Ovary (tissue), 9 donors: ENCODE measurements around the gene CTIF. TPM values are rescaled to one million over a fixed set of nuclear protein-coding genes. Genes with fewer than 3 reads are reported as not detected.

Experiments used
- DNase-seq, 5 donors: peaks; one replicate each; pipeline ENCODE4 v3.0.0-alpha.2; 2019 to 2020
- H3K27ac ChIP-seq, 2 donors: fragments of 200-600 bp; one replicate each; pipeline versions ENCODE4 v1.5.1 to v1.8.0; 2019 to 2022
- H3K27me3 ChIP-seq: fragments of 200-600 bp; one replicate; pipeline ENCODE4 v1.8.0; 2022
- H3K36me3 ChIP-seq: fragments of 200-600 bp; sonication (generic); one replicate; pipeline ENCODE4 v1.5.1; 2019
- H3K4me1 ChIP-seq: one replicate; pipeline ENCODE4 v1.8.1; 2013; ENCODE audit warnings: mild to moderate bottlenecking, moderate library complexity; ENCODE audit not compliant: insufficient read depth
- H3K4me3 ChIP-seq: fragments of 200-600 bp; sonication (generic); one replicate; pipeline ENCODE4 v1.5.1; 2017
- H3K9me3 ChIP-seq, 2 donors: fragments of 200-600 bp in 1 of 2; sonication (generic) in 1 of 2; one replicate each; pipeline versions ENCODE4 v1.5.1 to v1.8.1; 2013 to 2019; ENCODE audit warnings: mild to moderate bottlenecking in 1 of 2, moderate library complexity in 1 of 2
- EP300 ChIP-seq: sonication (generic); formaldehyde crosslinking; IDR thresholded peaks from one replicate; pipeline ENCODE4 v1.6.1; 2017; ENCODE audit warnings: antibody characterized with exemption
- POLR2A ChIP-seq: fragments of 450-650 bp; IDR thresholded peaks from one replicate; pipeline ENCODE4 v1.6.1; 2017; ENCODE audit warnings: antibody characterized with exemption, mild to moderate bottlenecking, moderate library complexity
- WGBS, 3 donors: extraction: QIAGEN DNeasy Blood & Tissue Kit in 1 of 3; methylation state at CpG; one replicate each; pipeline versions ENCODE4 v1.1.5 to v1.1.7; 2013 to 2017; 5-methylcytosine and 5-hydroxymethylcytosine counted together
- intact Hi-C, 4 donors: fragments of 100-400 bp; cut with DNase I; formaldehyde crosslinking; loops; one replicate each; pipeline versions ENCODE4 v1.11.0 to v1.15.1; 2022 to 2023
- polyA plus RNA-seq, 2 donors: library from polyadenylated mRNA; stranded (reverse); fragments of 200-250 nt in 1 of 2; fragments of 350-450 nt in 1 of 2; fragmentation: Illumina TruSeq in 1 of 2; extraction: RNeasy Lipid Tissue Mini Kit (QIAGEN cat#74804) in 1 of 2; gene quantifications; one replicate each; pipeline ENCODE4 v1.2.3, GENCODE V29; 2013 to 2014
- total RNA-seq, 7 donors: library from RNA; depleted of rRNA in 2 of 7; stranded (reverse); fragments of >200 nt in 2 of 7; fragmentation: NEBNext Ultra II Directional in 3 of 7; extraction: Animal tissue kit (Norgen Biotek cat#: 25700) in 3 of 7; gene quantifications; one replicate each; pipeline versions ENCODE4 v1.1.0 to v1.2.4, GENCODE V29; 2016 to 2023
- TF ChIP-seq, protein P1 (sequence below), 3 donors: fragments of 450-650 bp in 2 of 3; fragments of 200-600 bp in 1 of 3; IDR thresholded peaks; one replicate each; pipeline versions ENCODE4 v1.5.1 to v1.8.0; 2016 to 2022; ENCODE audit warnings: antibody characterized with exemption in 3 of 3, mild to moderate bottlenecking in 1 of 3
- donor health status: DM: no; HTN: no; CAD: no; lungs with moderate emphysema.
- donor health status: DM: no; HTN: no; CAD: no.
- donor health status: Bipolar disorder and iron deficiency.
- donor health status: DM: yes; HTN: yes; CAD: no.
- donor health status: DM: no; HTN: no; CAD: no.
- donor health status: DM: yes; HTN: yes; CAD: no.

CTIF gene
- total and polyA plus RNA-seq, 9 donors, result 18.5 to 94.1 (median 75.2) TPM

DNA sequence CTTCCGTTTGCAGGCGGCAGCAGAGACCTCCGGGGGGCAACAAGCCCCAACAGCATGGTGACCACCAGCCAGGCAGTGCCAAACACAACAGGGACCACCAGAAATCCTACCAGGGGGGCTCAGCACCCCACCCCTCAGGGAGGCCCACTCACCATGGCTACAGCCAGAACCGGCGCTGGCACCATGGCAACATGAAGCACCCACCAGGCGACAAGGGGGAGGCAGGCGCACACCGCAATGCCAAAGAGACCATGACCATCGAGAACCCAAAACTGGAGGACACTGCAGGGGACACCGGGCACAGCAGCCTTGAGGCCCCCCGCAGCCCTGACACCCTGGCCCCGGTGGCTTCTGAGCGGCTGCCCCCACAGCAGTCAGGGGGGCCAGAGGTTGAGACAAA lies 219.1 kb downstream of the CTIF start:
- TF ChIP-seq EP300 (no peak), POLR2A (no peak)
- TF ChIP-seq, protein P1, sequence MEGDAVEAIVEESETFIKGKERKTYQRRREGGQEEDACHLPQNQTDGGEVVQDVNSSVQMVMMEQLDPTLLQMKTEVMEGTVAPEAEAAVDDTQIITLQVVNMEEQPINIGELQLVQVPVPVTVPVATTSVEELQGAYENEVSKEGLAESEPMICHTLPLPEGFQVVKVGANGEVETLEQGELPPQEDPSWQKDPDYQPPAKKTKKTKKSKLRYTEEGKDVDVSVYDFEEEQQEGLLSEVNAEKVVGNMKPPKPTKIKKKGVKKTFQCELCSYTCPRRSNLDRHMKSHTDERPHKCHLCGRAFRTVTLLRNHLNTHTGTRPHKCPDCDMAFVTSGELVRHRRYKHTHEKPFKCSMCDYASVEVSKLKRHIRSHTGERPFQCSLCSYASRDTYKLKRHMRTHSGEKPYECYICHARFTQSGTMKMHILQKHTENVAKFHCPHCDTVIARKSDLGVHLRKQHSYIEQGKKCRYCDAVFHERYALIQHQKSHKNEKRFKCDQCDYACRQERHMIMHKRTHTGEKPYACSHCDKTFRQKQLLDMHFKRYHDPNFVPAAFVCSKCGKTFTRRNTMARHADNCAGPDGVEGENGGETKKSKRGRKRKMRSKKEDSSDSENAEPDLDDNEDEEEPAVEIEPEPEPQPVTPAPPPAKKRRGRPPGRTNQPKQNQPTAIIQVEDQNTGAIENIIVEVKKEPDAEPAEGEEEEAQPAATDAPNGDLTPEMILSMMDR (IDR thresholded peaks at IDR 0.05), result no peak
- no peaks in the 10 kb centered on the region for H3K27me3 ChIP-seq
- no peak overlapping the region for H3K4me3 ChIP-seq
- 94 to 96% (median 94%) methylated on average over 10 to 13 of the region's 13 CpGs for WGBS, 3 donors
- H3K4me1 ChIP-seq, result no peaks in the 10 kb centered on the region
- H3K9me3 ChIP-seq, result no peaks in the 10 kb centered on the region
- intact Hi-C loops, result no loop called here
- no peak for DNase-seq
- no peak overlapping the region for H3K27ac ChIP-seq
- no peaks in the 10 kb centered on the region for H3K36me3 ChIP-seq

GRCh38 chr18:48761582-48761981 lies 222.8 kb downstream of the CTIF start:
- H3K27me3 ChIP-seq, result no peaks in the 10 kb centered on the region
- DNase-seq, result no peak
- H3K9me3 ChIP-seq, result no peaks in the 10 kb centered on the region
- H3K36me3 ChIP-seq, result no peaks in the 10 kb centered on the region
- H3K27ac ChIP-seq, result no peak overlapping the region
- TF ChIP-seq EP300 (no peak), POLR2A (no peak)
- TF ChIP-seq, protein P1 (IDR thresholded peaks at IDR 0.05), result no peak
- 92 to 96% (median 95%) methylated on average over 19 of the region's 19 CpGs for WGBS, 3 donors
- no peaks in the 10 kb centered on the region for H3K4me1 ChIP-seq
- intact Hi-C loops, result no loop called here
- no peak overlapping the region for H3K4me3 ChIP-seq

DNA sequence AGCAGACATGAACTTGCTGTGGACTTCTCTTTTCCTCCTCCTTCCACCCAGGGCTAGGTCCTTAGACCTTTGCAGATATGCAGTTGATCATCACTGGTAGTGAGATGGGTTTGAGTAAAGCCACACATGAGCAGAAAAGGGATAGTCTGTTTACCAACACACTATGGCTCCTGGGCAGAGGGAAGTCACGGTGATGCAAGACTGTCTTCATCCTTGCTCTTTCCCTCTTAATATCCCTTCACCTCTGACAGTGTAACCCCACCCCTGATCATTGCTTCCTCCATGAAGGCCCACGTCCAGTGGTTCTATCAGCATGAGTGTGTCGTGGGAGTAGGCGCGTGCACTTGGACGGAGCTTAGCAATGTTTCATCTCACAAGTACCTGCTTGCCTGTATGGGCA lies 223.2 kb downstream of the CTIF start:
- Histone ChIP-seq H3K4me1 (no peaks in the 10 kb centered on the region), H3K9me3 (no peaks in the 10 kb centered on the region), H3K27ac (no peak overlapping the region), H3K27me3 (no peaks in the 10 kb centered on the region), H3K36me3 (no peaks in the 10 kb centered on the region), H3K4me3 (no peak overlapping the region)
- TF ChIP-seq, protein P1 (IDR thresholded peaks at IDR 0.05), result no peak
- TF ChIP-seq POLR2A, result no peak
- no peak for TF ChIP-seq EP300
- intact Hi-C loops, result no loop called here
- 92 to 96% (median 93%) methylated on average over 6 of the region's 6 CpGs for WGBS, 3 donors
- DNase-seq, result no peak

DNA sequence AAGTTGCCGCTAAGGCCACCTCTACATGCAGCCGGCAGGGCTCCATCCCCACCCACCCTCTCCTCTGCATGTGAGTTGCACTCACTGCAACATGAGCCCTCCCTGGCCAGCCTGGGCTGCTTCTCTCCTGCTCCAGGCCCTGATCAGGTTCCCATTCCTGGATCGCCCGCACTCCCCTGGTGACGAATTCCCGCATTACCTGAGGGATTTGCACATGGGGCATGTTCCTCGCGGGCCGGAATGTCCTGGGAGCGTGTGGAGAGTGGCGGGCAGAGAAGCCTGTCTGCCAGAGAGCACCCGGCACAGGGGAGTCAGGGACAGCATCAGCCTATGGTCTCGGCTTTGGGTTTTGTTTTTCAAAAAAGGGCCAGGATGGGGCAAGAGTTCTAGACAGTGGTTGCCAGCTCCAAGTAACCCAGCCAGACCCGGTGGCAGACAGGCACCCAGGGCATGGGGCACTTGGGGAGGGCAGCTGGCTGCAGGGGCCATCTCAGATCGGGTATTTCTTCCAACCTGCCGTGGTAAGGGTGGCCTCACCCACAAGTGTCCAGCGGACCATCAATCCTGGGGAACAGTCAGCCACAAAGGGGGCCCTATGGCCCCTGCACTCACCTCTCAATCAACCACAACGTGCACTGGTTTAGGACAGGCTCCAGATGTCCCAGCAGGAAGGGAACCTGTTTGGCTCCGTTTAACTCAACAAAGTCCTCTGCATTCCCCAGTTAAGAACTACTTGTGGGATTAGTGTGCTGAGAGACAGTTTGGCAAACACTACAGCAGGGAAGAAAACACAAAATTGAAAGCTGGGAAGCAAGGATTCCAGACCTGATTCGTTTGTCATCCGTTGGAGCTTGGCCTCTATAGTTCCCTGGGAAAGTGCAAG lies 224.2 kb downstream of the CTIF start:
- WGBS, 3 donors, result 84 to 87% (median 86%) methylated on average over 21 of the region's 21 CpGs
- Histone ChIP-seq H3K9me3 (no peaks in the 10 kb centered on the region), H3K27me3 (no peaks in the 10 kb centered on the region), H3K36me3 (no peaks in the 10 kb centered on the region), H3K4me1 (no peaks in the 10 kb centered on the region), H3K4me3 (no peak overlapping the region), H3K27ac (no peak overlapping the region)
- DNase-seq, result no peak
- TF ChIP-seq, protein P1 (IDR thresholded peaks at IDR 0.05), result no peak
- TF ChIP-seq POLR2A (no peak), EP300 (no peak)
- intact Hi-C loops, result no loop called here
